ENCODE data around the gene COL8A1.

The COL8A1 gene

DNA sequence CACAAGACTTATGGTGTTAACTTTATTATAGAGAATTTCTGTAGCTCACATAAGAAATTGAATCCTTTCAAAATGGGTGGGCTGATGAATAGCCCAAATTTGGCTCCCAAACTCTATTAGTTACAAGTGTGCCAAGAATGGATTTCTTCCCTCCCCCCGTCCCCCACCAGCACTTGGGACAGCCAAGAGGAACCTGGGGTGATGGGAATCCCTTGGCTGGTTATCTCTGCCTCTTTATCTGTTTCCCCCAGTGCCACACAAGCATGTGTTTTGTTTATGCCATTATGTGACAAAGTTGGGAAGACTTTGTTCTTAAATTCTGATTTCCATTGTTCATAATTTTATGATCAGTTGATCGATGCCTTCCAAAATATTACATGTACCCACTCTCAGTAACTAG, 207.6 kb downstream of the COL8A1 start:
- no peak for DNase-seq (ENCODE audit: low spot score)

DNA sequence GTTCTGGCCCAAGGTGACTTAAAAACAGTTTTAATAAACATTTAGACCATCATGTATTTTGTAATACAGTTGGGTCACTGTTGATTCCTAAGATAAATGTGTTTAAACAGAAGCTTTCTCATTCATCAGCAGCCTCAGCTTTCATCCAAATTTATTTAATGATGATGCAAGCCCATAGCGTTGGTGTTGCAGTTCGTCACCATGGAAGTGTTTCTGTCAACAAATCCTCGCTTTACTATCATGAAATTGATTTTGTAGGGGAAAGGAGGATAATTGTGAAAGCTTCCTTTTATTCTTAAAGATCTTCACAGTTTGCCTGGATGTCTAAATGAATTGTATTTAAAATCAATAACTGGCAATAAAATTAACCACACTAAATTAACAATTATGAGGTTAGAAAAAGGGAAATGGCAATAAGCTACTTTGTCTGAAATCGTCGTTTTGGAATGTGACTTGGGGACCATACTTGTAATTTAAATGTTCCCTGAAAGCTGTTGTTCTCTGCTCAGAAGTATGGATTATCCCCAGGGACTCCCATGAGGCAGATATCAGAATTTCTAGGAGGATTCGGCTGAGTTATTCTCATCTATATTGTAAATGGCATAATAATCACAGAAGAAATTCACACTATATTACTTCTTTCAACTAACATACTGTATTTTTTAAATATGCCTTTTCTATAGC, 208.2 kb downstream of the COL8A1 start:
- no peak for DNase-seq (ENCODE audit: low spot score)

- no peak for DNase-seq (ENCODE audit: low spot score)
Observed at GRCh38 chr3:99848433-99848832, 210.0 kb downstream of the COL8A1 start.
